Measurements from ENCODE around the gene SLC6A6. TPM values are rescaled to one million over a fixed set of nuclear protein-coding genes. Genes with fewer than 3 reads are reported as not detected.

Gene SLC6A6
- total and polyA plus RNA-seq, 2 donors (not counting 1 experiment from before 2014, with no cell fraction given) = 8.9 to 24.0 TPM

DNA sequence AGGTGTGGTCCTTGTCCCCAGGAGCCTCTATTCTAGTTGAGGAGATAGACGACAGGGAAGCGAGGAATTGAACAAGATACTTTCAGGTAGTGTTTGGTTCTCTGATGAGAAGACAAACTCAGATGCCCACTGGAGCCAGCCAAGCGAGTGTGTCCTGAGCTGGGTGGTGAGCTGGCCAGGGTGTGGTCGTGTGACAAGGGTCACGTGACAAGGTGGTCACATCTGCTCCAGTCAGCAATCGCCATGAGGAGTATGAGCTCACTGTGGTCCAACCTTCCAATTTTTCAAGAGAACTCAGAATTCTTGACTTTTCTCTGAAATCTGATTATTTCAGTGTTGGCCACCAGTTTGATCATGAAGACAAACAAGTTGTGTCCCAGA, 39.5 kb downstream of the SLC6A6 start:
- H3K4me2 ChIP-seq (ENCODE audit: extremely low read depth, insufficient read depth, low read length) = no peak overlapping the region
- H3K27me3 ChIP-seq (ENCODE audit: control insufficient read depth, insufficient read depth, low read length) = no peaks in the 10 kb centered on the region
- H4K20me1 ChIP-seq (ENCODE audit: control insufficient read depth, extremely low read depth, insufficient read depth, low read length) = no peaks in the 10 kb centered on the region
- H3K4me1 ChIP-seq (ENCODE audit: control insufficient read depth, extremely low read depth, insufficient read depth, low read length) = peaks cover 11% of the 10 kb centered on the region
- no peak overlapping the region for H2AFZ ChIP-seq (ENCODE audit: low read length)
- H3K27ac ChIP-seq (ENCODE audit: insufficient read depth, low read length) = no peak overlapping the region
- no peaks in the 10 kb centered on the region for H3K9me3 ChIP-seq (ENCODE audit: control insufficient read depth, insufficient read depth, low read depth, low read length)
- H3K79me2 ChIP-seq (ENCODE audit: control insufficient read depth, insufficient read depth, low read length) = no peaks in the 10 kb centered on the region
- TF ChIP-seq, protein P1, sequence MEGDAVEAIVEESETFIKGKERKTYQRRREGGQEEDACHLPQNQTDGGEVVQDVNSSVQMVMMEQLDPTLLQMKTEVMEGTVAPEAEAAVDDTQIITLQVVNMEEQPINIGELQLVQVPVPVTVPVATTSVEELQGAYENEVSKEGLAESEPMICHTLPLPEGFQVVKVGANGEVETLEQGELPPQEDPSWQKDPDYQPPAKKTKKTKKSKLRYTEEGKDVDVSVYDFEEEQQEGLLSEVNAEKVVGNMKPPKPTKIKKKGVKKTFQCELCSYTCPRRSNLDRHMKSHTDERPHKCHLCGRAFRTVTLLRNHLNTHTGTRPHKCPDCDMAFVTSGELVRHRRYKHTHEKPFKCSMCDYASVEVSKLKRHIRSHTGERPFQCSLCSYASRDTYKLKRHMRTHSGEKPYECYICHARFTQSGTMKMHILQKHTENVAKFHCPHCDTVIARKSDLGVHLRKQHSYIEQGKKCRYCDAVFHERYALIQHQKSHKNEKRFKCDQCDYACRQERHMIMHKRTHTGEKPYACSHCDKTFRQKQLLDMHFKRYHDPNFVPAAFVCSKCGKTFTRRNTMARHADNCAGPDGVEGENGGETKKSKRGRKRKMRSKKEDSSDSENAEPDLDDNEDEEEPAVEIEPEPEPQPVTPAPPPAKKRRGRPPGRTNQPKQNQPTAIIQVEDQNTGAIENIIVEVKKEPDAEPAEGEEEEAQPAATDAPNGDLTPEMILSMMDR (conservative IDR thresholded peaks at IDR 0.05 in 1 of 2, IDR thresholded peaks at IDR 0.05 in 1 of 2; ENCODE audit: low read depth in 1 of 2, low read length in 2 of 2) = no peak
- no peak for TF ChIP-seq EZH2 (IDR thresholded peaks at IDR 0.05; ENCODE audit: low read length, missing control alignments)
- H3K4me3 ChIP-seq (replicated peaks in 1 of 4; ENCODE audit: control extremely low read depth in 1 of 4, insufficient read depth in 1 of 4, low read depth in 3 of 4, low read length in 4 of 4) = no peak overlapping the region
- no peak overlapping the region for H3K9ac ChIP-seq (ENCODE audit: insufficient read depth, low read length)
- H3K36me3 ChIP-seq (ENCODE audit: control insufficient read depth, insufficient read depth, low read length) = peaks cover 6% of the 10 kb centered on the region
- DNase-seq (ENCODE audit: low read depth in 2 of 2) = no peak

DNA sequence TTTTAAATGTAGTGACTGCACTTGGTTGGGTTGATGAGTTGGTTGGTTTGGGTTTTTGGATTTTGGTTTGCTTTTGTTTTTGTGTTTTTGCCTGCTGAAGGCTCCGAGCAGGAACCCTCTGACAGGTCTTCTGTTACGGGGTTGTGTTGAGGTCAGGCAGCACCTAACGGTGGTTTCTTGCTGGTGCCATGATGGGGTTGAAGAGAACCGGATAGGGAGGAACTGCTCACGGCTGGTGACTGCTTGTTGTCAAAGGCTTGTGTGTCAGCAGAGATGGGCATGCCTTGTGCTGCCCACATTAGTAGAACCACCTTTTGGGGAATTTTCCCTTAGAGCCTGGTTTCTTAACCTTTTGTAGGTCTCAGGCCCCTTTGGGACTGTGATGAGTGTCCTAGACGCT, 42.0 kb downstream of the SLC6A6 start:
- Histone ChIP-seq H3K4me2 (ENCODE audit: extremely low read depth, insufficient read depth, low read length) (no peak overlapping the region), H3K9ac (ENCODE audit: insufficient read depth, low read length) (no peak overlapping the region), H2AFZ (ENCODE audit: low read length) (no peak overlapping the region), H3K4me1 (ENCODE audit: control insufficient read depth, extremely low read depth, insufficient read depth, low read length) (peaks cover 11% of the 10 kb centered on the region), H3K9me3 (ENCODE audit: control insufficient read depth, insufficient read depth, low read depth, low read length) (no peaks in the 10 kb centered on the region), H3K4me3 (replicated peaks in 1 of 4; ENCODE audit: control extremely low read depth in 1 of 4, insufficient read depth in 1 of 4, low read depth in 3 of 4, low read length in 4 of 4) (no peak overlapping the region), H3K79me2 (ENCODE audit: control insufficient read depth, insufficient read depth, low read length) (no peaks in the 10 kb centered on the region), H3K36me3 (ENCODE audit: control insufficient read depth, insufficient read depth, low read length) (peaks cover 12% of the 10 kb centered on the region), H4K20me1 (ENCODE audit: control insufficient read depth, extremely low read depth, insufficient read depth, low read length) (no peaks in the 10 kb centered on the region), H3K27ac (ENCODE audit: insufficient read depth, low read length) (no peak overlapping the region), H3K27me3 (ENCODE audit: control insufficient read depth, insufficient read depth, low read length) (no peaks in the 10 kb centered on the region)
- DNase-seq (ENCODE audit: low read depth in 2 of 2) = no peak
- TF ChIP-seq, protein P1 (conservative IDR thresholded peaks at IDR 0.05 in 1 of 2, IDR thresholded peaks at IDR 0.05 in 1 of 2; ENCODE audit: low read depth in 1 of 2, low read length in 2 of 2) = no peak
- no peak for TF ChIP-seq EZH2 (IDR thresholded peaks at IDR 0.05; ENCODE audit: low read length, missing control alignments)

DNA sequence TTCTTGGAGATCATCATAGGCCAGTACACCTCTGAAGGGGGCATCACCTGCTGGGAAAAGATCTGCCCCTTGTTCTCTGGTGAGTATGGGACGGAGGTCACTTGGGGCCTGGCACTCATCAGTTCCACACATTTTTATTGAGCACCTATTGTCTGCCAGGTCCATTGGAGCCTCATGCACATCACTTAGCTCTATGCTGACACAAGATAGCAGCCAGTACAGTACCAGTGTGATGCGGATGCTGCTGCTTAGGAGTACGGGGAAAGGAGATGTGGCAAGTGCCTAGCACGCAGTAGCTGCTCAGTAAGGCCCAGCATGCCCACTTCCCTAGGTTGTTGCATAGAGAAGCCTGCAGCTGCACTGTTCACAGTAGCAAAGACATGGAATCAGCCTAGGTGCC, 43.4 kb downstream of the SLC6A6 start:
- H3K36me3 ChIP-seq (ENCODE audit: control insufficient read depth, insufficient read depth, low read length) = peaks cover 12% of the 10 kb centered on the region
- DNase-seq (ENCODE audit: low read depth in 2 of 2) = no peak

More for the DNA sequence above, 43.4 kb downstream of the SLC6A6 start:
- Histone ChIP-seq H2AFZ (ENCODE audit: low read length) (no peak overlapping the region), H3K27ac (ENCODE audit: insufficient read depth, low read length) (no peak overlapping the region), H3K79me2 (ENCODE audit: control insufficient read depth, insufficient read depth, low read length) (no peaks in the 10 kb centered on the region), H3K4me2 (ENCODE audit: extremely low read depth, insufficient read depth, low read length) (no peak overlapping the region), H3K4me3 (replicated peaks in 1 of 4; ENCODE audit: control extremely low read depth in 1 of 4, insufficient read depth in 1 of 4, low read depth in 3 of 4, low read length in 4 of 4) (no peak overlapping the region), H3K4me1 (ENCODE audit: control insufficient read depth, extremely low read depth, insufficient read depth, low read length) (peaks cover 5% of the 10 kb centered on the region), H3K27me3 (ENCODE audit: control insufficient read depth, insufficient read depth, low read length) (no peaks in the 10 kb centered on the region), H4K20me1 (ENCODE audit: control insufficient read depth, extremely low read depth, insufficient read depth, low read length) (no peaks in the 10 kb centered on the region), H3K9me3 (ENCODE audit: control insufficient read depth, insufficient read depth, low read depth, low read length) (no peaks in the 10 kb centered on the region), H3K9ac (ENCODE audit: insufficient read depth, low read length) (no peak overlapping the region)
- no peak for TF ChIP-seq EZH2 (IDR thresholded peaks at IDR 0.05; ENCODE audit: low read length, missing control alignments)
- TF ChIP-seq, protein P1 (conservative IDR thresholded peaks at IDR 0.05 in 1 of 2, IDR thresholded peaks at IDR 0.05 in 1 of 2; ENCODE audit: low read depth in 1 of 2, low read length in 2 of 2) = no peak
